Measurements from ENCODE around the gene TMEM263. TPM values are rescaled to one million over a fixed set of nuclear protein-coding genes. Genes with fewer than 3 reads are reported as not detected.

The TMEM263 gene
- total and polyA plus RNA-seq, 9 of the 15 experiments (the other 6 are each of a cell fraction or from before 2014, with no cell fraction given), result 12.6 to 36.7 (median 24.4) TPM

DNA sequence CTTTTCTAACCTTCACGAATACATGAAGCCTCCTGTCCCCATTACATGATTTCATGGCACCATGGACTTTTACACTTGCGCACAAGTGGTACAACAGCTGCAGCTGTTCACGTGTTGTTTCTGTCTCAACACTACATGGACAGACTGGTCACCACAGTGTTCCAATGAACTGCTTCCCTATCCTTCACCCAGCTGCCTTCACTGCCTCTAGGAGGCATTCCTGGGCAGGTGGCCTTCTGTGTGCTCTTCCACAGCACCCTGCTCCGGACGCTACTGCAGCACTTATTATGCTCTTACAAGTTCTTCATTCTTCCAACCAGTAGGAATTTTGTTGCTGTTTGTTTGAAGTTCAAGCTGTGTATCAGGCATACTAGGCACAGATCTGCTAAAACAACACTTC lies 29.8 kb downstream of the TMEM263 start (continued):
- TF ChIP-seq RERE (CRISPR knock-in tag; IDR thresholded peaks at IDR 0.05; ENCODE audit: borderline replicate concordance), result no peak
- TF ChIP-seq SOX6 (IDR thresholded peaks at IDR 0.05), result no peak
- TF ChIP-seq DNMT1 (IDR thresholded peaks at IDR 0.05), result no peak
- peak; percentile 12; the same call in 1 of the 2 replicates for TF ChIP-seq ZNF592 (IDR thresholded peaks at IDR 0.05)
- no peak for TF ChIP-seq SNAPC5 (CRISPR knock-in tag; IDR thresholded peaks at IDR 0.05)
- TF ChIP-seq ZNF3 (CRISPR knock-in tag; IDR thresholded peaks at IDR 0.05), result no peak
- no peak for TF ChIP-seq ZNF561 (CRISPR knock-in tag; conservative IDR thresholded peaks at IDR 0.05)
- no peak for TF ChIP-seq NCOR1 (IDR thresholded peaks at IDR 0.05)
- TF ChIP-seq BHLHE40 (IDR thresholded peaks at IDR 0.05; ENCODE audit: low read length), result 0 out of 2 replicates have a peak, but pooled peaks have one; percentile 27
- no peak for TF ChIP-seq SP1 (CRISPR knock-in tag; IDR thresholded peaks at IDR 0.05)
- no peak for TF ChIP-seq NFATC3 (IDR thresholded peaks at IDR 0.05)
- TF ChIP-seq MLLT1 (IDR thresholded peaks at IDR 0.05), result no peak
- TF ChIP-seq RFX1 (IDR thresholded peaks at IDR 0.05), result no peak
- TF ChIP-seq ZBTB43 (CRISPR knock-in tag; IDR thresholded peaks at IDR 0.05), result peak; percentile 54; the same call in 1 of the 2 replicates
- no peak for TF ChIP-seq SP2 (IDR thresholded peaks at IDR 0.05; ENCODE audit: extremely low read depth, low read depth, low read length, poor library complexity, severe bottlenecking)
- no peak for TF ChIP-seq ILK (tag; IDR thresholded peaks at IDR 0.05; ENCODE audit: borderline replicate concordance, low read depth)
- no peak for TF ChIP-seq SIN3B (IDR thresholded peaks at IDR 0.05; ENCODE audit: low read depth)
